Fibroblast of pulmonary artery (primary cell): ENCODE data around the gene NIPAL3.

ENCODE experiments used
- DNase-seq: peaks from one replicate; pipeline ENCODE4 v3.0.0-alpha.2; 2010; ENCODE audit warnings: low read depth
- H3K4me3 ChIP-seq: replicated peaks from 2 replicates; pipeline ENCODE4 v1.5.1; 2011; ENCODE audit warnings: low read depth, mild to moderate bottlenecking, control low read depth, low read length, moderate library complexity
- TF ChIP-seq, protein P1 (sequence below): IDR thresholded peaks from 2 replicates; pipeline ENCODE4 v1.5.1; 2011; ENCODE audit warnings: mild to moderate bottlenecking, control low read depth, low read length, inconsistent platforms; ENCODE audit errors: missing control alignments

Gene NIPAL3

DNA sequence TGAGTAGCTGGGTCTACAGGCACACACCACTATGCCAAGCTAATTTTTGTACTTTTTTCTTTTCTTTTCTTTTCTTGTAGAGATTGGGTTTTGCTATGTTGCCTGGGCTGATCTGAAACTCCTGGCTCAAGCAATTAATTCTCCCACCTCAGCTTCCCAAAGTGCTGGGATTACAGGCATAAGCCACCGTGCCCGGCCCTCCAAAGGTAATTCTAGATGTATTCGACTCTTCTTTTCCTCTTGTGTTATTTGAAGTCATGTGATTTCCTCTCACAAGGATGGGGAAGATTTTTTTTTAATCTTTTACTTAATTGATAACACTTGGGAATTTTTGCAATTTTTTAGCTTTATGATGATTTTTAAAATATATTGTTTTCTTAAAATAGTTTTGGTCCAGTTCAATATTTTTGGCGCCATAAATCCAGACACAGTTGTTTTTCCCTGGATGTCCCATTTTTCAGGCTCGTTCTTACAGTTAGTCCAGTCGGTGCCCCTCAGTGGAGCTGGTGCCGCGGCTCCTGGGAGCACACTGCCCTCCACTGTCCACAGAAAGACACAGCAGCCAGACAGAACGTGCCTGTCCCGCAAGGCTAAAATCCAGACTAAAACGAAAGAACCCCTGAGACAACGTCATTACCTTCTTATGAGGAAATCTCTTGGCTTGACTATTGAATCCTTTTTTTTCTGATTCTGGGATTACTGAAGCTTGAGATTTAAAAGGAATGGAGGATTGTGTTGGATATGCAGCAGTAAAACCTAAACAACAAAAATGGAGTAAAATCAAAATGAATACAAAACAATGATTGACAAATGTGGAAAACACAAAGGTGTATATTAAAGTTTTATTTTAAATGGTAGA is 24.4 kb upstream of the NIPAL3 start:
- TF ChIP-seq, protein P1, sequence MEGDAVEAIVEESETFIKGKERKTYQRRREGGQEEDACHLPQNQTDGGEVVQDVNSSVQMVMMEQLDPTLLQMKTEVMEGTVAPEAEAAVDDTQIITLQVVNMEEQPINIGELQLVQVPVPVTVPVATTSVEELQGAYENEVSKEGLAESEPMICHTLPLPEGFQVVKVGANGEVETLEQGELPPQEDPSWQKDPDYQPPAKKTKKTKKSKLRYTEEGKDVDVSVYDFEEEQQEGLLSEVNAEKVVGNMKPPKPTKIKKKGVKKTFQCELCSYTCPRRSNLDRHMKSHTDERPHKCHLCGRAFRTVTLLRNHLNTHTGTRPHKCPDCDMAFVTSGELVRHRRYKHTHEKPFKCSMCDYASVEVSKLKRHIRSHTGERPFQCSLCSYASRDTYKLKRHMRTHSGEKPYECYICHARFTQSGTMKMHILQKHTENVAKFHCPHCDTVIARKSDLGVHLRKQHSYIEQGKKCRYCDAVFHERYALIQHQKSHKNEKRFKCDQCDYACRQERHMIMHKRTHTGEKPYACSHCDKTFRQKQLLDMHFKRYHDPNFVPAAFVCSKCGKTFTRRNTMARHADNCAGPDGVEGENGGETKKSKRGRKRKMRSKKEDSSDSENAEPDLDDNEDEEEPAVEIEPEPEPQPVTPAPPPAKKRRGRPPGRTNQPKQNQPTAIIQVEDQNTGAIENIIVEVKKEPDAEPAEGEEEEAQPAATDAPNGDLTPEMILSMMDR: peak; percentile 98
- peak; percentile 93 for DNase-seq
- no peak overlapping the region for H3K4me3 ChIP-seq

DNA sequence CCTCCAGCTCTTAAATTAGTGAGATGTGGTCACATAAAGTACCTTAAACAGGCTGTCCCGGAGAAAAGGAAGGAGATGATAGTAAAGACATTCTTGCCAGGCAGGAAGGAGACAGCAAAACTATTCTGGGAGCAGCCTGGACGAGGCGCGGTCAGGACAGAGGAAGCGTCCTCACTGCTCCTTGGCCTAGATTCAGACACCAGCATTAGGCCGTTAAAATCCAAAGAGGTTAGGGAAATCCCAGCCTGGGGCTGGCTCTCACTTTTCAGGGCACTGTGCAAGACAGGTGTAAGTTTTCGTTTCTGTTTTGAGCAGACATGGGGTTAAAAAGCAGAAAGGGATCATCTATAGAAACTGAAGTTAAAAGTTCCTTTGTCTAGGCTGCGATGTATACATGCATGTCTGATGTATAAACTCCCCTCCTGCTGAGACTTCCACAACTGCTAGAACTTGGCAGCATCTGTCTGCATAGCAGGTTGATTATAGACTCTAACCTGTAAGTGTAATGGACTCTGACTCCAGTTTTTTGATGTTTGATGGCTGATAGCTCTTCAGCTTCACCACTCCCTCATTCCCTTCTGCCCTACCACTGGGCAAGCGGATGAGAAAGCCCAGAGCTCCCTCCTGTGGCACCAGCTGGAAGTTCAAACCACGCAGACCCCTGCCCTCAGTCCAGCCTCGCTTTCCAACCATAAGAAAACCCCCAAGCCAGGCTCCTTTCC is 23.6 kb upstream of the NIPAL3 start:
- TF ChIP-seq, protein P1: peak; percentile 89
- no peak overlapping the region for H3K4me3 ChIP-seq
- DNase-seq: peak; percentile 67

DNA sequence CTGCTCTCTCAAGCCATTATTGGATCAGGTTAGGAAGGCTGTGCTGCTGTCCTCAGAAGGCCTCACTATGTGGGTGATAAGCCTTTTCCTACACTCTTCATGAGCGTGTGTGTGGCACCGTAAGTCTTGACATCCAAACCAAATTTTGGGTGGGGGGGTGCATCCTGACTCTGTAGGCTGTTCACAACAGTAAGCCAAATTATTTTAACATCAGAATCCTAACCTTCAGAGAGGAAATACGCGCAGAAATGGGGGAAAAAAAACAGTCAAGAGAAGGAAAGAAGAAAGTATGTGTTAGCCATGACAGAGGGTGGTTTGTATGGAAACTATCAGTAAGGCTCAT is 23.0 kb upstream of the NIPAL3 start:
- TF ChIP-seq, protein P1: no peak
- no peak overlapping the region for H3K4me3 ChIP-seq
- DNase-seq: no peak

DNA sequence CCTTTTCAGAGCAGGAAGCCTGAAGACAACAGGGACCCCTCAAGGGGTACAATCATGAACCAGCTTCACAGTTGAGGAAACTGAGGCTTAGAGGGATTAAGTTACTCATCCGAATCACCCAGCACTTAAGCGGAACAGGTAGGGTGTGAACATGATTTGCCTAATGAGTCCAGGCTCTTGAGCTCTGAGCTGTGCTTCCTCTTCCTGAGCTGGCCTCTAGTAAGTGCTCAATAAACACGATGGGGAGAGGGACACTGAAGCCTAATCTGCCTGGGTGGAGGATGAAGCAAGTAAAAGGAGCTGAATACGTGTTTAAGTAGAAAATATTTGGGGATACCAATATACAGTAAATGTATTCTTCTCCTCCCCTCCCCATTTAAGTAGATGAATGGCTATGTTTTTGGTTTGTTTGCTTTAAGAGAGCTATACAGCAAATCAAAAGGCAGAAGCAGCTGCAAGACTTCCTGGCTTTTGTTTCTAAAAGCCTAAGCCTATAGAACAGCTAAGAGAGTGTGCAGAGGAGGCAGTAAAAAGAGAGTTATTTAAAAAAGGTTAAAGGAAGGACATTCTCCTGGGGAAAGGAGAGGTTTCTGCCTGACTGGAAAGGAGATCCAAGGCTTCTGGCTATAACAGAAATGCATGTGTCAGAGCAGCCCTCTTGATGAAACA is 22.5 kb upstream of the NIPAL3 start:
- no peak for DNase-seq
- H3K4me3 ChIP-seq: no peak overlapping the region
- TF ChIP-seq, protein P1: no peak

- DNase-seq: peak; percentile 62
- no peak overlapping the region for H3K4me3 ChIP-seq
- TF ChIP-seq, protein P1: no peak
These were observed 21.7 kb upstream of the NIPAL3 start for GRCh38 chr1:24393892-24394291.

- TF ChIP-seq, protein P1: no peak
- DNase-seq: no peak
These were observed 15.5 kb upstream of the NIPAL3 start for GRCh38 chr1:24400065-24400464.

More at GRCh38 chr1:24400065-24400464, 15.5 kb upstream of the NIPAL3 start:
- H3K4me3 ChIP-seq: no peak overlapping the region
